Smooth muscle cell of the umbilical artery (primary cell): ENCODE results near the gene SANBR. TPM values are rescaled to one million over a fixed set of nuclear protein-coding genes. Genes with fewer than 3 reads are reported as not detected.

Experiments
- total RNA-seq: library from RNA; depleted of rRNA; stranded (reverse); fragments of >200 nt; gene quantifications from 2 replicates; pipeline ENCODE4 v1.2.3, GENCODE V29; 2014

The SANBR gene
- 7.4 and 11.8 TPM in 2 replicates for total RNA-seq

DNA sequence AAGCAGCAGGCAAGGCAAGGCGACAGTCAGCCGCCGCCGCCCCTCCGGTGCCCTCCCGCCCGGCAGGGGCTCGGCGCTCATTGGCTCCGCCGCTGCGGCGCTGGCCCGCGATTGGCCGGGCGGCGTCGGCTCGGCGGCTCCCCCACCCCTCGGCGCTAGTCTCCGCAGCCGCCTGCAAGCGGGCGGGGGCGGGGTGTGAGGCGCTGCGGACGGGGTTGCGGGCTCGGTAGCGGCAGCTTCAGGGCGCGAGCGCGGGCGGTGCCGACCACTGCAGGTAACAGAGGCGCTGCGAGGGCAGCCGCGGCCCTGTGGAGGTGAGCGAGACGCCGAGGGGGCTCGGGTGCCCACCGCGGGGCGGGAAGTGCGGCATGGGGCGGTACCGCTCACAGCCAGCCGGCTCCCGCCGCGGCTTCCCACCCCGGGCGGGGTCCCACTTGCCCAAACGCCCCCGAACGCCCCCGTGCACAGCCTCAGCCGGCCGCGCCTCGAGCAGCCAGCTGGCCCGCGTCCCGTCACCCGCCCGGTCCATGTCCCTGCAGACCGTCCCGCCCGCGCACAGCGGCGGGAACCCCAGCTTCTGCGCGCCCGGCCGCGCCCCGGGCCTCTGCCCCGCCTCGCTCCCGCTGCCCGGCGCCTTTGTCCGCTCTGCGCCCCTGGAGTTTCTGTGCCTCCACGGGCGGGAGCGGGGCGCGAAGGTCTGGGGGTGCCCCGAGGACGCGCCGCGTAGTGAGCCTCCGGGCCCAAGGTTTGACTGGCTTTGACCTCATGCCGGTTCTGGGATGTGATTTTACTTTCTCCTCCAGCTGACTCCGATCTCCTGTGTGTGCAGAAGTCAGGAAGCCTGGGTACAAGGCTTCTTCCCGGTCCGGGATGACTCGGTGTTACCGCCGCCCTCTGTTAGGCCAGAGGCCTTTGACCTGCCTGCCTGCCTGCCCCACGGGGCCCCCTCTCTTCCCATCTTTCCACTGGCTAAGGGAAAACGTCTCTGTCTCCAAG, at the start of gene SANBR:
SANBR (plus strand) TSS at position 158 of the 996 bp plus-strand sequence. CDS start 4,480 bp downstream, outside the sequence.

DNA sequence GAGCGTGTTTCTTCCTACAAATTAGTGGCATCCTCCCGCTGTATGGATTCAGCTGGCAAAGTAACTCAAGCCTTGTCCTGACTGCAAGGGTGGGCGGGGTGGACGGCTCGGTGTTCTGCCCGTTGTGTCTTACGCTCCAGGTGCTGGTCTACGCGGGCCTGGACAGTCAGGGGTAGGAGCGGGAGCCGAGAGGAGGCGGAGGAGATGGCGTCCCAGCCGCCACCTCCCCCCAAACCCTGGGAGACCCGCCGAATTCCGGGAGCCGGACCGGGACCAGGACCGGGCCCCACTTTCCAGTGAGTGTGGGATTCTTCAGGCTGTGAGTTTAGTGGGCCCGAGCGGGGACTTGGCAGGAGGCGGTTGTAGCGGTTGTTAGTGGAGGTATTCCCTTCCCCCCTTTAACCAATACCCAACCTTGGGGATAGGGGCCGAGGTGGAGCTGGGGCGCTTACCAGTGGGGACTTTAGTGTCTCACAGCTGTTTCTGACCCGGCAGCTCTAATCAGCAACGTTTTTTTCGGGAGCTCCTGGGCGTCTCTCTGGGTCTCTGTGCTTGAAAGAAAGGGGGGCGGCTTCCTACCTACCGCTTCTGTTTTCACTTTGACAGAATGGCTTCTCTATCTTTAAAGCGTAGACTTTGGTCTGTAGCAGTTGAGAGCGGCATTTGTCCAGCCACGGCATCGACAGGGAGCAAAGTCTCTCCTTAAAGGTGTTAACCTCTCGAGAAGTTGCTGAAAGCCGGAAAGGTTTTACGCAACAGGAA, 47.9 kb upstream of the SANBR start, which contains the start of the genes PEX13 and PUS10:
PEX13 (plus strand) TSS at position 165 of the 762 bp plus-strand sequence; CDS start at position 205, 40 bp downstream.
PUS10 (minus strand) TSS at position 700 of the 762 bp plus-strand sequence. CDS start 6,365 bp downstream, outside the sequence.

Other genes with a start within 250 kb of the SANBR start
- 3.9 and 6.6 TPM in 2 replicates for gene REL, start 184.3 kb upstream of the SANBR start, total RNA-seq
- gene PEX13, start 48.2 kb upstream of the SANBR start, total RNA-seq: 41.1 and 43.7 TPM in 2 replicates
- gene PUS10, start 47.6 kb upstream of the SANBR start, total RNA-seq: 10.4 and 12.2 TPM in 2 replicates
- gene C2orf74, start 96.3 kb downstream of the SANBR start, total RNA-seq: 10.1 and 10.2 TPM in 2 replicates